GM12875 (cell line): Measurements from ENCODE around the gene SLC52A3.

ENCODE experiments used
- H3K4me3 ChIP-seq: one replicate; pipeline ENCODE4 v1.5.1; 2011; ENCODE audit warnings: low read depth, low read length, control low read depth
- TF ChIP-seq, protein P1 (sequence below): IDR thresholded peaks from 2 replicates; pipeline ENCODE4 v1.5.1; 2011; ENCODE audit warnings: low read depth, mild to moderate bottlenecking, control low read depth, inconsistent platforms, low read length, moderate library complexity, borderline replicate concordance; ENCODE audit not compliant: insufficient read depth

Gene SLC52A3

GRCh38 chr20:740162-740561 is 28.1 kb downstream of the SLC52A3 start:
- TF ChIP-seq, protein P1, sequence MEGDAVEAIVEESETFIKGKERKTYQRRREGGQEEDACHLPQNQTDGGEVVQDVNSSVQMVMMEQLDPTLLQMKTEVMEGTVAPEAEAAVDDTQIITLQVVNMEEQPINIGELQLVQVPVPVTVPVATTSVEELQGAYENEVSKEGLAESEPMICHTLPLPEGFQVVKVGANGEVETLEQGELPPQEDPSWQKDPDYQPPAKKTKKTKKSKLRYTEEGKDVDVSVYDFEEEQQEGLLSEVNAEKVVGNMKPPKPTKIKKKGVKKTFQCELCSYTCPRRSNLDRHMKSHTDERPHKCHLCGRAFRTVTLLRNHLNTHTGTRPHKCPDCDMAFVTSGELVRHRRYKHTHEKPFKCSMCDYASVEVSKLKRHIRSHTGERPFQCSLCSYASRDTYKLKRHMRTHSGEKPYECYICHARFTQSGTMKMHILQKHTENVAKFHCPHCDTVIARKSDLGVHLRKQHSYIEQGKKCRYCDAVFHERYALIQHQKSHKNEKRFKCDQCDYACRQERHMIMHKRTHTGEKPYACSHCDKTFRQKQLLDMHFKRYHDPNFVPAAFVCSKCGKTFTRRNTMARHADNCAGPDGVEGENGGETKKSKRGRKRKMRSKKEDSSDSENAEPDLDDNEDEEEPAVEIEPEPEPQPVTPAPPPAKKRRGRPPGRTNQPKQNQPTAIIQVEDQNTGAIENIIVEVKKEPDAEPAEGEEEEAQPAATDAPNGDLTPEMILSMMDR, result no peak
- no peak overlapping the region for H3K4me3 ChIP-seq

GRCh38 chr20:739736-740135 is 28.6 kb downstream of the SLC52A3 start:
- TF ChIP-seq, protein P1, result no peak
- no peak overlapping the region for H3K4me3 ChIP-seq

DNA sequence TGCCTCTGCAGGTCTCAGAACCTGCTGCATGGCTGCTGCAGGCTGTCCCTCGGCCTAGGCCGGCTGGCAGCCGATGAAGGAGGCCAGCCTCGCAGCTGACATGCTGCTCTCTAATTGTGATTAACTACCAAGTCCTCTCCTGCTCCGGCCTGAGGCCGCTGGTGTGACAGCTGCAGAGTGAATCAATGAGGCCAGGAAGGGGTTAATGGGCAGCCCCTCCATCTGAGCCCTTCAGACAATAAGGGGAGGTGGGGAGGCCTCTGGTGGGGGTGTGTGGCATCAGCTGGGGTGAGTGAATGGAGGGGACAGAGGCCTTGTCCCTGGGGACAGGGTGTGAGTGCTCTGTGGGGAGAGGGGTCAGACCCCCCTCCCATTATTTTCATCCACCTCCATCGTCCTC is 34.4 kb downstream of the SLC52A3 start:
- TF ChIP-seq, protein P1, result no peak
- H3K4me3 ChIP-seq, result no peak overlapping the region

DNA sequence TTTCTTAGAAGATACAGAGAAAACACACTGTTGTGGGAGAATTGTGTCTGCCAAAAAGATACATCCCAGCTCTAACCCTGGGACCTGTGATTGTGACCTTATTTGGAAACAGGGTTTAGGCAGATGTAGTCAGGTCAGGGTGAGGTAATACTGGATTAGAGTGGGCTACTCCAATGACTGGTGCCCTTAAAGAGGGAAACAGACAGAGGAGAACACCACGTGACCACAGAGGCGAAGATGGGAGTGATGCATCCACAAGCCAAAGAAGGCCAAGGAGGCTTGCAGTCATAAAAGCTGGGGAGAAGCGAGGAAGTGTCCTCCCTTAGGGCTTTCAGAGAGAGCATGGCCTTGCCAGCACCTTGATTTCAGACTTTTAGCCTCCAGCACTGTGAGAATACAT is 35.6 kb downstream of the SLC52A3 start:
- TF ChIP-seq, protein P1, result no peak
- H3K4me3 ChIP-seq, result no peak overlapping the region

DNA sequence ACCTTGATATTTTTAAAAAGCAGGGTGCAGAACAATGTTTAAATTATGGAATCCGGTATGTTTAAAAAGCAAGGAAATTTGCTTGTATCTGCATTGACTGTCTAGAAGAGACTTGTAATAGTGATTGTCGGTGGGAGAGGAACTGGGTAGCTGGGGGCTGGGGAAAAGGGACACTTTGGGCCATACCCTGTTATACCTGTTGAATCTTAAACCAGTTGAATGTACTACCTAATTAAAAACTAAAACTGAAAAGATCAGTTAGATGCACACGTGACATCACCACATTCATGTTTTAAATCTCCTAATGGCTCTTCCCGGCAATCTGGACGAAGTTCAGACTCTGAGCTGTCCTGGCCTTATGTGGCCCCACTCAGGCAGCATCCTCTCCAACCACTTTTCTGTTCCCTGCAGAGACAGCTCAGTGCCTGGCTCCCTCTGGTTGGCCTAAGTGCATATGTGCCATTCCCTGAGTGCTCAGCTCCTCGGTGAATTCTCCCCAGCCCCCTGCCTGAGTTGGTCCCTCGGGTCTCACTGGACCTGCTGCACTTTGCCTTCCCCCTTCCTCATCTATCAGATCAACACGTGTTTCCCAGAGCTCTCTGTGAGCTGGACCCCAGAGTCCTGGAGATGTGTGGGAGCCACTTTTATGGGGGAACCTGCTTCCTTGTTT is 36.3 kb downstream of the SLC52A3 start:
- TF ChIP-seq, protein P1, result no peak

GRCh38 chr20:730005-730404 is 38.3 kb downstream of the SLC52A3 start:
- H3K4me3 ChIP-seq, result no peak overlapping the region
- TF ChIP-seq, protein P1, result no peak

More for the DNA sequence above, 36.3 kb downstream of the SLC52A3 start:
- H3K4me3 ChIP-seq, result no peak overlapping the region

- no peak overlapping the region for H3K4me3 ChIP-seq
- TF ChIP-seq, protein P1, result peak; percentile 56; the same call in 1 of the 2 replicates
Observed at GRCh38 chr20:728256-728944, 39.9 kb downstream of the SLC52A3 start.
